ENCODE measurements around the gene ADARB2. TPM values are rescaled to one million over a fixed set of nuclear protein-coding genes. Genes with fewer than 3 reads are reported as not detected.

Gene ADARB2
- total RNA-seq, 1 experiment from 2014 or later = not detected

- H3K9me3 Mint-ChIP-seq (ENCODE audit: low read depth, unreplicated experiment) = no peaks in the 10 kb centered on the region
- CTCF ChIA-PET = interaction anchor here (0.7 kb wide), 1 partner anchor 40 kb away, joined by 3 read pairs; no protein-coding TSS in a partner anchor
- peaks cover 8% of the 10 kb centered on the region for H3K36me3 Mint-ChIP-seq (ENCODE audit: insufficient read depth, unreplicated experiment)
- H3K4me3 Mint-ChIP-seq (ENCODE audit: low read depth, unreplicated experiment) = no peak overlapping the region
- H3K4me1 Mint-ChIP-seq (ENCODE audit: low read depth, unreplicated experiment) = no peaks in the 10 kb centered on the region
- no peak overlapping the region for H3K27ac Mint-ChIP-seq (ENCODE audit: unreplicated experiment)
- H3K27me3 Mint-ChIP-seq (ENCODE audit: unreplicated experiment) = peaks cover 71% of the 10 kb centered on the region
- DNase-seq = no peak
- intact Hi-C loops (cut with micrococcal nuclease; ENCODE audit: unreplicated experiment) = no loop called here
- TF ChIP-seq CTCF (IDR thresholded peaks at IDR 0.05; ENCODE audit: unreplicated experiment) = no peak
- BruUV-seq (replicated peaks) = no TSS peak
Observed at GRCh38 chr10:1323951-1324350, 413.4 kb downstream of the ADARB2 start.

- no peaks in the 10 kb centered on the region for H3K36me3 Mint-ChIP-seq (ENCODE audit: insufficient read depth, unreplicated experiment)
Observed at GRCh38 chr10:1320739-1321320, 416.5 kb downstream of the ADARB2 start.

GRCh38 chr10:1316809-1317143, 420.5 kb downstream of the ADARB2 start:
- Mint-ChIP-seq H3K9me3 (ENCODE audit: low read depth, unreplicated experiment) (no peaks in the 10 kb centered on the region), H3K27me3 (ENCODE audit: unreplicated experiment) (peaks cover 82% of the 10 kb centered on the region), H3K4me3 (ENCODE audit: low read depth, unreplicated experiment) (no peak overlapping the region), H3K36me3 (ENCODE audit: insufficient read depth, unreplicated experiment) (no peaks in the 10 kb centered on the region), H3K4me1 (ENCODE audit: low read depth, unreplicated experiment) (no peaks in the 10 kb centered on the region), H3K27ac (ENCODE audit: unreplicated experiment) (no peak overlapping the region)
- no peak for TF ChIP-seq CTCF (IDR thresholded peaks at IDR 0.05; ENCODE audit: unreplicated experiment)
- intact Hi-C loops (cut with micrococcal nuclease; ENCODE audit: unreplicated experiment) = no loop called here
- CTCF ChIA-PET = no interaction called here
- BruUV-seq (replicated peaks) = no TSS peak
- no peak for DNase-seq

More at GRCh38 chr10:1320739-1321320, 416.5 kb downstream of the ADARB2 start:
- Mint-ChIP-seq H3K27ac (ENCODE audit: unreplicated experiment) (no peak overlapping the region), H3K4me1 (ENCODE audit: low read depth, unreplicated experiment) (no peaks in the 10 kb centered on the region), H3K4me3 (ENCODE audit: low read depth, unreplicated experiment) (no peak overlapping the region), H3K27me3 (ENCODE audit: unreplicated experiment) (peaks cover 87% of the 10 kb centered on the region), H3K9me3 (ENCODE audit: low read depth, unreplicated experiment) (no peaks in the 10 kb centered on the region)
- CTCF ChIA-PET = no interaction called here
- BruUV-seq (replicated peaks) = no TSS peak
- no peak for TF ChIP-seq CTCF (IDR thresholded peaks at IDR 0.05; ENCODE audit: unreplicated experiment)
- DNase-seq = no peak
- intact Hi-C loops (cut with micrococcal nuclease; ENCODE audit: unreplicated experiment) = no loop called here

GRCh38 chr10:1316121-1316808, 421.1 kb downstream of the ADARB2 start:
- H3K27ac Mint-ChIP-seq (ENCODE audit: unreplicated experiment) = no peak overlapping the region
- H3K9me3 Mint-ChIP-seq (ENCODE audit: low read depth, unreplicated experiment) = no peaks in the 10 kb centered on the region
- H3K4me1 Mint-ChIP-seq (ENCODE audit: low read depth, unreplicated experiment) = no peaks in the 10 kb centered on the region
- no TSS peak for BruUV-seq (replicated peaks)
- no peak for DNase-seq
- H3K27me3 Mint-ChIP-seq (ENCODE audit: unreplicated experiment) = peaks cover 82% of the 10 kb centered on the region
- no peak overlapping the region for H3K4me3 Mint-ChIP-seq (ENCODE audit: low read depth, unreplicated experiment)
- CTCF ChIA-PET = no interaction called here
- intact Hi-C loops (cut with micrococcal nuclease; ENCODE audit: unreplicated experiment) = no loop called here
- no peak for TF ChIP-seq CTCF (IDR thresholded peaks at IDR 0.05; ENCODE audit: unreplicated experiment)
- H3K36me3 Mint-ChIP-seq (ENCODE audit: insufficient read depth, unreplicated experiment) = no peaks in the 10 kb centered on the region

Measured in Calu3 (cell line).